Vagina (tissue), 2 donors: ENCODE data around the gene ZBTB20.

Experiments used
- POLR2A ChIP-seq, 2 donors: fragments of 450-650 bp; IDR thresholded peaks; one replicate each; pipeline ENCODE4 v1.6.1; 2017; ENCODE audit warnings: antibody characterized with exemption in 2 of 2, mild to moderate bottlenecking in 2 of 2, moderate library complexity in 2 of 2
- TF ChIP-seq, protein P1 (sequence below), 3 experiments: fragments of 450-650 bp in 2 of 3; fragments of 200-600 bp in 1 of 3; sonication (generic) in 1 of 3; IDR thresholded peaks; one replicate each; pipeline ENCODE4 v1.5.1; 2017 to 2019; ENCODE audit warnings: antibody characterized with exemption in 3 of 3, mild to moderate bottlenecking in 2 of 3, moderate library complexity in 2 of 3

DNA sequence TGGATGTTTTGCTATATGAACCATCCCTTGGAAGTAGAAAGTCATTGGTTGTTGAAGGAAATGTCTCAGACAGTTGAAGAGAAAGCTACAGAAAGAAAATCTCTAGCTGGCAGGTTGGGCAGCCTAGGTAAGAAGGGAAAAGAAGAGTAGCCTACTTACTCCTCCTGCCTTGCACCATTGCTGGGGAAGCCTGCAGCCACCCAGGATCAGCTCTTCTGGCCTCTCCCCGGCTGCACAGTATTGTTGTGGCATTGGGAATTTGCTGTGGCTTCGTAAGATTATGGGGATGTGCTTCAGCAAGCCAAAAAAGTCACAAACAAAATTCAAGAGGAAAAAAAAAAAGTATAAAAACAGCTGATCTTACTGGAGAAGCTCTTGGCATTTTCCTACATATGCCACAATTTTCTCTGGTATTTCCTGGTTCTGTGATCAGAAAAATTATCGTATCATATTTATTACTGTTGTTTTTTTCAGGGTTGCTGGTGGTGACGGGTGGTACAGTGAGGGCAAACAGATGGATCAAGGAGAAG is 699.1 kb downstream of the ZBTB20 start:
- no peak for TF ChIP-seq POLR2A (IDR thresholded peaks at IDR 0.05)
- TF ChIP-seq, protein P1, sequence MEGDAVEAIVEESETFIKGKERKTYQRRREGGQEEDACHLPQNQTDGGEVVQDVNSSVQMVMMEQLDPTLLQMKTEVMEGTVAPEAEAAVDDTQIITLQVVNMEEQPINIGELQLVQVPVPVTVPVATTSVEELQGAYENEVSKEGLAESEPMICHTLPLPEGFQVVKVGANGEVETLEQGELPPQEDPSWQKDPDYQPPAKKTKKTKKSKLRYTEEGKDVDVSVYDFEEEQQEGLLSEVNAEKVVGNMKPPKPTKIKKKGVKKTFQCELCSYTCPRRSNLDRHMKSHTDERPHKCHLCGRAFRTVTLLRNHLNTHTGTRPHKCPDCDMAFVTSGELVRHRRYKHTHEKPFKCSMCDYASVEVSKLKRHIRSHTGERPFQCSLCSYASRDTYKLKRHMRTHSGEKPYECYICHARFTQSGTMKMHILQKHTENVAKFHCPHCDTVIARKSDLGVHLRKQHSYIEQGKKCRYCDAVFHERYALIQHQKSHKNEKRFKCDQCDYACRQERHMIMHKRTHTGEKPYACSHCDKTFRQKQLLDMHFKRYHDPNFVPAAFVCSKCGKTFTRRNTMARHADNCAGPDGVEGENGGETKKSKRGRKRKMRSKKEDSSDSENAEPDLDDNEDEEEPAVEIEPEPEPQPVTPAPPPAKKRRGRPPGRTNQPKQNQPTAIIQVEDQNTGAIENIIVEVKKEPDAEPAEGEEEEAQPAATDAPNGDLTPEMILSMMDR (IDR thresholded peaks at IDR 0.05): no peak
